ENCODE results near the gene HOXA9. TPM values are rescaled to one million over a fixed set of nuclear protein-coding genes. Genes with fewer than 3 reads are reported as not detected.

HOXA9 gene
- total RNA-seq, 2 donors from 2014 or later: not detected

DNA sequence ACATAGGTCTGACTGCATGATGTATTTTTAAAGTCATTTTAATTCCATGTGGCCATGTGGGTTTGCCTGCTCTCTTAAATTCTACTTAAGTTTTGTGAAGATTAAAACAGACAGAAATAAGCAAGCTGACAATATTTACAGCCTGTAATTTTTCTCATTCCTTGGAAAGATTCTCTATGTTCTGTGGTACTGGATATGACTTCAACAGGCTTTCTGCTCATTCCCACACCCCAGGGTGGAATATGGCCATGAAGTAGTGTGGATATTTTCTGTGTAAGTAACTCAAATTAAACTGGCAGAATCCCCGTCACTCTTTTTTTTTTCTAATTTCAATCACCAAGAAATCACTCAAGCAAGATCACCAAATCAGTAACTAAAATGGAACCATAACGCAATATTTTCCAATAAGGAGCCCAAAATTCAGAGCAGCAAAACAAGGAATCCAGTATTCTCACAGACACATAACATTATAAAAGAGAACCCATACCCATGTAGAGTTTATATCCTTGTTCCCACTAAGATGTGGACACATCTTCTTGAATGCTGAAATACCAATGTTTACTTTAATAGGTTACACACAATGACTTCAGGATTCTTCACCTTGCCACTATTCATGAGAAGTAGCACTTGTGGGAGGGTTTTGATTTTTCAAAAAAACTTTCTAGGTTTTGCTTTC is 27.6 kb downstream of the HOXA9 start:
- H3K4me1 Mint-ChIP-seq (ENCODE audit: low read depth): peaks cover 35% of the 10 kb centered on the region
- ATAC-seq (replicated peaks in 1 of 2) (no peak), DNase-seq (no peak)
- no peak overlapping the region for H3K27ac Mint-ChIP-seq
- H3K9me3 Mint-ChIP-seq: no peaks in the 10 kb centered on the region
- H3K27me3 Mint-ChIP-seq (ENCODE audit: low read depth): peaks cover 47% of the 10 kb centered on the region
- no peak overlapping the region for H3K4me3 Mint-ChIP-seq
- peaks cover 0 to 2% of the 10 kb centered on the region in 2 donors for H3K36me3 Mint-ChIP-seq (ENCODE audit: insufficient read depth in 2 of 2)

GRCh38 chr7:27134392-27134791 is 30.9 kb downstream of the HOXA9 start:
- Mint-ChIP-seq H3K4me1 (ENCODE audit: low read depth) (peaks cover 48% of the 10 kb centered on the region), H3K4me3 (peak overlapping the region; percentile 52 to 59), H3K27ac (peak overlapping the region; percentile 84), H3K9me3 (no peaks in the 10 kb centered on the region), H3K27me3 (ENCODE audit: low read depth) (peaks cover 43% of the 10 kb centered on the region), H3K36me3 (ENCODE audit: insufficient read depth in 2 of 2) (peaks cover 0 to 3% of the 10 kb centered on the region in 2 donors)
- peak; percentile 55 to 59 for DNase-seq
- peak; percentile 73 to 87 for ATAC-seq (replicated peaks in 1 of 2)

DNA sequence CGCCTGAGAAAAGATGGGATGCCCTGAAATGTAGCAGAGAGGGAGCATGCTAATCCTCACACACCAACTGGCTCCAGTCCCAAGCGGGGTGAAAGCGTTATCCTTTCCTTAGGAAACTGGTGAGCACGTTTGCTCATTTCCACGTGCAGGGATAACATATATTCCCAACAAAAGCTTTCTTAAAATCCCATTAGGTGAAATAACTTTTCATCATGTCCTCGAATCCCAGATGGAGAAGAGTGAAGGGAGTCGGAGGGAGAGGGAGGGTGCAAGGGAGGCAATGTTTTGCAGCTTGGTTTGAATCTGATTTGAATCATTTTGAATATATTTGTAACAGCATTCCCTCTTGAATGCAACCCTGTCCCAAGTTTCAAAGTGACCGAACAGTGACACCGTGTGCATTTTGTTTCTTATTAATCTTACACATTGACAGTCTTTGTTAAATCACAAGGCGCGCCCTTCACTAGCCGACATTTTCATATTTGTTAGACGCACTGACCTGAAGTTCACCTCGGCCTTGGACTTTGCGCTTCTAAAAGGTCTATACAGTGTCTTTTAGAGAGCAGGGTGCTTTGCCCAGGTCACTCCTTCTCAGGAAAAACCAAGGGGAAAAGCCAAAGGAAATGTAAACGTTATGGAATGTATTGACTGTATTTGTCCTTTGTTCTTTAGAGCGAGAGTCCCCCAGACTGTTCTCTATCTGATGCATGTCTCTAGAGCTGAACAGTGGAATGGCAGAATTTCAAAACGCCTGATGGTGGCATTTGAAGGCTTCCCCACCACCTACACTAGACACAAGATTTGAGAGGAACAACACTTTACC is 31.7 kb downstream of the HOXA9 start:
- peaks cover 0 to 3% of the 10 kb centered on the region in 2 donors for H3K36me3 Mint-ChIP-seq (ENCODE audit: insufficient read depth in 2 of 2)
- H3K27ac Mint-ChIP-seq: no peak overlapping the region
- H3K9me3 Mint-ChIP-seq: no peaks in the 10 kb centered on the region
- DNase-seq (no peak), ATAC-seq (replicated peaks in 1 of 2) (peak in 1 of 2 donors; percentile 3)
- H3K27me3 Mint-ChIP-seq (ENCODE audit: low read depth): peaks cover 51% of the 10 kb centered on the region
- peak overlapping the region; percentile 52 to 59 for H3K4me3 Mint-ChIP-seq
- peaks cover 48% of the 10 kb centered on the region for H3K4me1 Mint-ChIP-seq (ENCODE audit: low read depth)

- no peak for ATAC-seq (replicated peaks in 1 of 2)
- Mint-ChIP-seq H3K36me3 (ENCODE audit: insufficient read depth in 2 of 2) (peaks cover 0 to 3% of the 10 kb centered on the region in 2 donors), H3K9me3 (no peaks in the 10 kb centered on the region), H3K4me1 (ENCODE audit: low read depth) (peaks cover 48% of the 10 kb centered on the region), H3K27ac (no peak overlapping the region), H3K27me3 (ENCODE audit: low read depth) (peaks cover 53% of the 10 kb centered on the region), H3K4me3 (no peak overlapping the region)
- DNase-seq: no peak
Measured at GRCh38 chr7:27132978-27133377, 32.4 kb downstream of the HOXA9 start.

DNA sequence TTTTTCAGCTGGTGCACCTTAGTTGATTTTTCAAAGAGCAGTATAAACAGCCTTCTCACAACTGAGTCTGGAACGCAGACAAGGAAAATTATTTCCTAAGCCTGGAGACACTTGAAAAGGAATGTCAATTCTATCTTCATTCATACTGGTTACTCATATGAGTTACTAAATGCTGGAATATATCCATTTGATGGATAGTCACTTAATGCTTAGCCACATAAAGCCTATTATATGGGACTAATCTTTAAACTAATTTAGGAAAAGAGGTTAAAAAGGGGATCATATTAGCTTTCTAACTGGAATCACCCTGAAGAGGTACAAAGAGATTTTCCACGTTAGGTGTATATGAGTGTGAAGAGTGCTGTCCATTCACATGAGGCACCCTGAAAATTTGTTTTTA is 33.1 kb downstream of the HOXA9 start:
- H3K4me1 Mint-ChIP-seq (ENCODE audit: low read depth): peaks cover 48% of the 10 kb centered on the region
- no peaks in the 10 kb centered on the region for H3K9me3 Mint-ChIP-seq
- peaks cover 0 to 3% of the 10 kb centered on the region in 2 donors for H3K36me3 Mint-ChIP-seq (ENCODE audit: insufficient read depth in 2 of 2)
- ATAC-seq (replicated peaks in 1 of 2) (no peak), DNase-seq (no peak)
- peaks cover 53% of the 10 kb centered on the region for H3K27me3 Mint-ChIP-seq (ENCODE audit: low read depth)
- H3K4me3 Mint-ChIP-seq: peak overlapping the region in 1 of 2 donors; percentile 32
- no peak overlapping the region for H3K27ac Mint-ChIP-seq

GRCh38 chr7:27131390-27131819 is 33.9 kb downstream of the HOXA9 start:
- peaks cover 47% of the 10 kb centered on the region for H3K4me1 Mint-ChIP-seq (ENCODE audit: low read depth)
- DNase-seq (no peak), ATAC-seq (replicated peaks in 1 of 2) (no peak)
- peak overlapping the region; percentile 40 to 77 for H3K4me3 Mint-ChIP-seq
- peaks cover 55% of the 10 kb centered on the region for H3K27me3 Mint-ChIP-seq (ENCODE audit: low read depth)
- H3K36me3 Mint-ChIP-seq (ENCODE audit: insufficient read depth in 2 of 2): peaks cover 0 to 3% of the 10 kb centered on the region in 2 donors
- no peak overlapping the region for H3K27ac Mint-ChIP-seq
- H3K9me3 Mint-ChIP-seq: no peaks in the 10 kb centered on the region

- peak; percentile 67 to 85 for ATAC-seq (replicated peaks in 1 of 2)
- H3K36me3 Mint-ChIP-seq (ENCODE audit: insufficient read depth in 2 of 2): peaks cover 0 to 1% of the 10 kb centered on the region in 2 donors
- DNase-seq: peak; percentile 71 to 90
- peaks cover 55% of the 10 kb centered on the region for H3K27me3 Mint-ChIP-seq (ENCODE audit: low read depth)
- peak within 1 kb of the TSS; percentile 40 to 77 for H3K4me3 Mint-ChIP-seq
- peaks cover 41% of the 10 kb centered on the region for H3K4me1 Mint-ChIP-seq (ENCODE audit: low read depth)
- no peaks in the 10 kb centered on the region for H3K9me3 Mint-ChIP-seq
- H3K27ac Mint-ChIP-seq: no peak within 1 kb of the TSS
Measured at GRCh38 chr7:27130540-27131389, 34.6 kb downstream of the HOXA9 start, which contains the start of gene HOXA4. Gene HOXA4 (minus strand): TSS chr7:27130757. CDS start chr7:27130733, 24 bp downstream.

DNA sequence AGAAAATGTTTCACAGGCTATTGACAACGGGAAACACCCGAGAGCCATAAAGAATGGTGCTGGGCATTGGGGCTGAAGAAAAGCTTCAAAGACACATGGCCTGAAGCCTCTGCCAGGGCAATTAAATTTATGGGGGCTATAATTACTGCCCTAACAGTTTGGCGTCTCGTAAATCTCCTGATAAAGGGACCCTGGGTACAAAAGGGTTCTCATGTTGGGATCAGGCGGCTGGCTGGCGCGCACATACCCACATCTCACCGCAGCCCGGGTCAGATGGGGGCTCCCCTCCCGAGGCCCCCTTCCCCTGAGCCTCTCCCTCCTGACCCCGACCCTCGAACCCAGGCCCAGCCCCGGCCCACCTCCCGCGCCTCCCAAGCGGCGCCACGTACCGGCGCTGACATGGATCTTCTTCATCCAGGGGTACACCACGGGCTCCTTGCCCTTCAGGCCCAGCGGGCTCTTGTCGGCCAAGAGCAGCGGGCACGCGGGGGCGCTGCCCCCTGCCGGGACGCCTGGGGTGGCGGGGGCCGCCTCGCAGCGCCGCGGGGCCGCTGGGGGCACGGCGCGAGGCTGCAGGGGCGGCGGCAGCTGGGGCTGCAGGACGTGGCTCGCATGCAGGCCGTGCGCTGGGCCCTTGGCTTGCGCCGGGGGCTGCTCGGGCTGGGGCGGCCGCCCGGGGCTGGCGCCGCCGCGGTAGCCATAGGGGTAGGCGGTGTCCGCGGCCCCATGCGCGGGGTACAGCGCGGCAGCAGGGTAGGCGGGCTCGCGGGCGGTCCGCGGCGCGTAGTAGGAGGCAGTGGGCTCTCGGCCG is 35.4 kb downstream of the HOXA9 start:
- H3K9me3 Mint-ChIP-seq: no peaks in the 10 kb centered on the region
- H3K4me1 Mint-ChIP-seq (ENCODE audit: low read depth): peaks cover 32% of the 10 kb centered on the region
- peaks cover 52% of the 10 kb centered on the region for H3K27me3 Mint-ChIP-seq (ENCODE audit: low read depth)
- DNase-seq: peak in 1 of 2 donors; percentile 30
- peaks cover 0 to 1% of the 10 kb centered on the region in 2 donors for H3K36me3 Mint-ChIP-seq (ENCODE audit: insufficient read depth in 2 of 2)
- peak; percentile 7 to 45 for ATAC-seq (replicated peaks in 1 of 2)
- H3K4me3 Mint-ChIP-seq: peak overlapping the region in 1 of 2 donors; percentile 77
- H3K27ac Mint-ChIP-seq: no peak overlapping the region

DNA sequence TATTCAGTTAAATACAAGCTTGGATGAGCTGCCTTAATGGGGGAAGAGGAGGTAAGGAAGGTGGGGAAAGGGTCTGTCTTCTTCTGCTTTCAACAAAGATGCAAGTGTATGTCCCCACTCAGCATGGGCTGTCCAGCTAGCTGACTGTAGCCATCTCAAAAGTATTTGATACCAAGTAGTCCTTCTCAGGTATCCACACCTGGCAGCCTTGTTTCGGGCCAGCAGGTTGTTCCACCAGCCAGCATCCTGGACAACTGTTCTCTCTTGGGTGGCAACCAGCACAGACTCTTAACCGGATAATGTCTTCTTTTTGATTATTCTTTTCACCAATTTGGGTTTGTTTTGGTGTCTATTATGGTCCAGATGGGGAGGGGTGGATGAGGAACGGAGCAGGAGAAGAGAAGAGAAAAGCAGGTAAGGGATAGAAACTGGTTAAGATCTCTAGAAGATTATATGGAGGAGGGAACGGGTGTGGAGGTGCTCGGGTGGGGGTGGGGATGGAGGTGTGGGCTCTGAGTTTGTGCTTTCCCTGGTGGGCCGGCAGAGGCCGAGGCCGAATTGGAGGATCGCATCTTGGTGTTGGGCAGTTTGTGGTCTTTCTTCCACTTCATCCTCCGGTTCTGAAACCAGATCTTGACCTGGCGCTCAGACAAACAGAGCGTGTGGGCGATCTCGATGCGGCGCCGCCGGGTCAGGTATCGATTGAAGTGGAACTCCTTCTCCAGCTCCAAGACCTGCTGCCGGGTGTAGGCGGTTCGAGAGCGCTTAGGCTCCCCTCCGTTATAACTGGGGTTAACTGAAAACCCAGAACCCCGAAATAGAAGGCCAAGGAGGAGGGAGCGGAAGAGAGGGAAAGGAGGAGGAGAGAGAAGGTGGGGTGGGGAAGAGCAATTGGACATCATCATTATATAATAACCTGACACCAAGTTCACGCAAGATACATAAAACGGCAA is 36.3 kb downstream of the HOXA9 start:
- H3K36me3 Mint-ChIP-seq (ENCODE audit: insufficient read depth in 2 of 2): peaks cover 0 to 1% of the 10 kb centered on the region in 2 donors
- no peak for ATAC-seq (replicated peaks in 1 of 2)
- no peaks in the 10 kb centered on the region for H3K9me3 Mint-ChIP-seq
- H3K27me3 Mint-ChIP-seq (ENCODE audit: low read depth): peaks cover 52% of the 10 kb centered on the region
- peak overlapping the region in 1 of 2 donors; percentile 63 for H3K4me3 Mint-ChIP-seq
- peaks cover 24% of the 10 kb centered on the region for H3K4me1 Mint-ChIP-seq (ENCODE audit: low read depth)
- no peak for DNase-seq
- H3K27ac Mint-ChIP-seq: no peak overlapping the region

GRCh38 chr7:27128034-27128433 is 37.3 kb downstream of the HOXA9 start:
- Mint-ChIP-seq H3K4me1 (ENCODE audit: low read depth) (peaks cover 13% of the 10 kb centered on the region), H3K27me3 (ENCODE audit: low read depth) (peaks cover 48% of the 10 kb centered on the region), H3K27ac (no peak overlapping the region), H3K36me3 (ENCODE audit: insufficient read depth in 2 of 2) (peaks cover 0 to 1% of the 10 kb centered on the region in 2 donors), H3K4me3 (no peak overlapping the region), H3K9me3 (no peaks in the 10 kb centered on the region)
- no peak for DNase-seq
- no peak for ATAC-seq (replicated peaks in 1 of 2)

GRCh38 chr7:27126596-27127327 is 38.6 kb downstream of the HOXA9 start:
- Mint-ChIP-seq H3K27me3 (ENCODE audit: low read depth) (peaks cover 36% of the 10 kb centered on the region), H3K4me1 (ENCODE audit: low read depth) (peaks cover 8% of the 10 kb centered on the region), H3K4me3 (no peak overlapping the region), H3K27ac (no peak overlapping the region), H3K9me3 (no peaks in the 10 kb centered on the region), H3K36me3 (ENCODE audit: insufficient read depth in 2 of 2) (no peaks in the 10 kb centered on the region)
- DNase-seq (no peak), ATAC-seq (replicated peaks in 1 of 2) (no peak)
